HL-60 (cell line): ENCODE measurements around the gene RSRC2.
"Not testable (repeated sequence)": the region's sequence is repeated elsewhere in the genome, so short reads cannot be mapped to it uniquely, and the experiment has no call there.

Experiments
- DNase-seq, 2 experiments: peaks; one replicate each; pipeline ENCODE4 v3.0.0-alpha.2; 2010 to 2020; ENCODE audit warnings: low read depth in 1 of 2, low spot score in 1 of 2
- H3K27ac ChIP-seq: fragments of 250-450 bp; sonication (Bioruptor Pico); replicated peaks from 2 replicates; pipeline ENCODE4 v1.5.1; 2020; ENCODE audit warnings: mild to moderate bottlenecking, moderate library complexity
- H3K27me3 ChIP-seq: fragments of 250-450 bp; sonication (Bioruptor Pico); 2 replicates; pipeline ENCODE4 v1.5.1; 2021; ENCODE audit warnings: mild to moderate bottlenecking, moderate library complexity; ENCODE audit not compliant: insufficient read depth, poor library complexity, severe bottlenecking
- H3K4me3 ChIP-seq: replicated peaks from 2 replicates; pipeline ENCODE4 v1.5.1; 2011; ENCODE audit warnings: mild to moderate bottlenecking, control low read depth, low read length; ENCODE audit not compliant: insufficient read depth
- GABPA ChIP-seq: IDR thresholded peaks from 2 replicates; pipeline ENCODE4 v1.6.1; 2012; ENCODE audit warnings: low read depth
- POLR2AphosphoS5 ChIP-seq: IDR thresholded peaks from 2 replicates; pipeline ENCODE4 v1.6.1; 2012; ENCODE audit warnings: low read depth
- SPI1 ChIP-seq: IDR thresholded peaks from 2 replicates; pipeline ENCODE4 v1.6.1; 2012; ENCODE audit warnings: low read depth, mild to moderate bottlenecking, borderline replicate concordance
- TF ChIP-seq, protein P1 (sequence below): IDR thresholded peaks from one replicate; pipeline ENCODE4 v1.5.1; 2011; ENCODE audit warnings: low read length, control low read depth, inconsistent platforms; ENCODE audit not compliant: insufficient read depth
- TF ChIP-seq, protein P2 (sequence below): IDR thresholded peaks from 2 replicates; pipeline ENCODE4 v1.6.1; 2012; ENCODE audit warnings: low read depth; ENCODE audit not compliant: insufficient replicate concordance

Gene RSRC2

DNA sequence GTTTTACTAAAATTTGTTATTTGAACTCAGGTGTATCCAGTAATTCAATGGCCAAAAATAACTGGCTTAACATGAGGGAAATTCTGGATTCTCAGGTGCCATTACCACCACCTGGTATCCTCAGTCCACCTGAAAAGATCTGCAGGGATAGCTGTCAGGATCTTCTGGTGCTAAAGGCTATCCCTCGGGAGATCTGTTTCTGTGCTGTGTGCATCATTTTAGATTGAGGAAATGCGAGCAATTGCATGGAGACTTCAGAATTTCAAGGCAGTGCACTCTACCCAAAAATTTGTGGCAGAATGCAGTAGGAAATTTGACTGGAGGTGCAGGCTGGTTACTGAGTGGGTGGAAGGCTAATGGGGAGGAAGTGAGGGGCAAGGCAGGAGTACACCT lies 52.4 kb downstream of the RSRC2 start:
- H3K4me3 ChIP-seq: no peak overlapping the region
- H3K27me3 ChIP-seq: no peaks in the 10 kb centered on the region
- H3K27ac ChIP-seq: no peak overlapping the region
- TF ChIP-seq POLR2AphosphoS5 (no peak), SPI1 (no peak), GABPA (no peak)
- TF ChIP-seq, protein P1, sequence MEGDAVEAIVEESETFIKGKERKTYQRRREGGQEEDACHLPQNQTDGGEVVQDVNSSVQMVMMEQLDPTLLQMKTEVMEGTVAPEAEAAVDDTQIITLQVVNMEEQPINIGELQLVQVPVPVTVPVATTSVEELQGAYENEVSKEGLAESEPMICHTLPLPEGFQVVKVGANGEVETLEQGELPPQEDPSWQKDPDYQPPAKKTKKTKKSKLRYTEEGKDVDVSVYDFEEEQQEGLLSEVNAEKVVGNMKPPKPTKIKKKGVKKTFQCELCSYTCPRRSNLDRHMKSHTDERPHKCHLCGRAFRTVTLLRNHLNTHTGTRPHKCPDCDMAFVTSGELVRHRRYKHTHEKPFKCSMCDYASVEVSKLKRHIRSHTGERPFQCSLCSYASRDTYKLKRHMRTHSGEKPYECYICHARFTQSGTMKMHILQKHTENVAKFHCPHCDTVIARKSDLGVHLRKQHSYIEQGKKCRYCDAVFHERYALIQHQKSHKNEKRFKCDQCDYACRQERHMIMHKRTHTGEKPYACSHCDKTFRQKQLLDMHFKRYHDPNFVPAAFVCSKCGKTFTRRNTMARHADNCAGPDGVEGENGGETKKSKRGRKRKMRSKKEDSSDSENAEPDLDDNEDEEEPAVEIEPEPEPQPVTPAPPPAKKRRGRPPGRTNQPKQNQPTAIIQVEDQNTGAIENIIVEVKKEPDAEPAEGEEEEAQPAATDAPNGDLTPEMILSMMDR: no peak
- TF ChIP-seq, protein P2, sequence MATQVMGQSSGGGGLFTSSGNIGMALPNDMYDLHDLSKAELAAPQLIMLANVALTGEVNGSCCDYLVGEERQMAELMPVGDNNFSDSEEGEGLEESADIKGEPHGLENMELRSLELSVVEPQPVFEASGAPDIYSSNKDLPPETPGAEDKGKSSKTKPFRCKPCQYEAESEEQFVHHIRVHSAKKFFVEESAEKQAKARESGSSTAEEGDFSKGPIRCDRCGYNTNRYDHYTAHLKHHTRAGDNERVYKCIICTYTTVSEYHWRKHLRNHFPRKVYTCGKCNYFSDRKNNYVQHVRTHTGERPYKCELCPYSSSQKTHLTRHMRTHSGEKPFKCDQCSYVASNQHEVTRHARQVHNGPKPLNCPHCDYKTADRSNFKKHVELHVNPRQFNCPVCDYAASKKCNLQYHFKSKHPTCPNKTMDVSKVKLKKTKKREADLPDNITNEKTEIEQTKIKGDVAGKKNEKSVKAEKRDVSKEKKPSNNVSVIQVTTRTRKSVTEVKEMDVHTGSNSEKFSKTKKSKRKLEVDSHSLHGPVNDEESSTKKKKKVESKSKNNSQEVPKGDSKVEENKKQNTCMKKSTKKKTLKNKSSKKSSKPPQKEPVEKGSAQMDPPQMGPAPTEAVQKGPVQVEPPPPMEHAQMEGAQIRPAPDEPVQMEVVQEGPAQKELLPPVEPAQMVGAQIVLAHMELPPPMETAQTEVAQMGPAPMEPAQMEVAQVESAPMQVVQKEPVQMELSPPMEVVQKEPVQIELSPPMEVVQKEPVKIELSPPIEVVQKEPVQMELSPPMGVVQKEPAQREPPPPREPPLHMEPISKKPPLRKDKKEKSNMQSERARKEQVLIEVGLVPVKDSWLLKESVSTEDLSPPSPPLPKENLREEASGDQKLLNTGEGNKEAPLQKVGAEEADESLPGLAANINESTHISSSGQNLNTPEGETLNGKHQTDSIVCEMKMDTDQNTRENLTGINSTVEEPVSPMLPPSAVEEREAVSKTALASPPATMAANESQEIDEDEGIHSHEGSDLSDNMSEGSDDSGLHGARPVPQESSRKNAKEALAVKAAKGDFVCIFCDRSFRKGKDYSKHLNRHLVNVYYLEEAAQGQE: no peak
- DNase-seq: no peak

DNA sequence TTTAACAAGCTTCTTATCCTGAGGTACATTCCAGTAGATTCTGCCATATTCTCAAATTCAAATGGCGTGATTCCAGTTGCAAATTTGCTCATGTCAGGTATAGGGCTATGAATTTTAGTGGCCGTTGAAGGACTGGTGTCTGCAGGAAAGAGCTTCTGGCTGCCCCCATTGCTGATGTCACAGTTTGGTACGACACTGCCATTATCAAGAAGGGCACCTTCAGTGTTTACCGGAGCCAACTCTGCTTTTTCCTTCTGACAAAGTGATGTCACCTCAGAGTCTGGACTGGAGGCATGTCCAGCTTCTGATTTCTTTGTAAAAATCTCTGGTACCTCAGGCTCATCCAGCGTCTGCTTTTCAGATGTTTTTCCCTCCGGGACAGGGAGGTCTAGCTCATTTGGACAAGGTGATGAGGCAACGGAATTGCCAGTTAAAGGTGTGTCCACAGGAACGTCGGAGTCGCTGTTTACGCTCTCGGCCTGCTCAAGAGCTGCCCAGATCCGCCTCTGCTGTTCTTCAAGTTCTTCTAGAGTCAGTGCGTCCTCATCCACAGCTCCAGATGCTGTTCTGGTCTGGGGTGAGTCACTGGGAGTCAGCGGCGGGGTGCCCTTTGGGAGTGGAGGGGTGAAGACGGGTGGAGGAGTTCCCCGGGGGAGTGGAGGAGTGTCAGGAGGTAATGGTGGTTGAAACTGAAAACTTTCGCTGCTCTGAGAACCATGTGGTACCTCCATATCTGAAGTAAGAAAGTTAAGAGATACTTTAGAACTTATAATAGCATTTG lies 53.0 kb downstream of the RSRC2 start:
- Histone ChIP-seq H3K4me3 (no peak overlapping the region), H3K27ac (no peak overlapping the region), H3K27me3 (no peaks in the 10 kb centered on the region)
- no peak for DNase-seq
- TF ChIP-seq SPI1: no peak
- TF ChIP-seq GABPA: no peak
- no peak for TF ChIP-seq POLR2AphosphoS5
- TF ChIP-seq, protein P2: no peak
- TF ChIP-seq, protein P1: no peak

DNA sequence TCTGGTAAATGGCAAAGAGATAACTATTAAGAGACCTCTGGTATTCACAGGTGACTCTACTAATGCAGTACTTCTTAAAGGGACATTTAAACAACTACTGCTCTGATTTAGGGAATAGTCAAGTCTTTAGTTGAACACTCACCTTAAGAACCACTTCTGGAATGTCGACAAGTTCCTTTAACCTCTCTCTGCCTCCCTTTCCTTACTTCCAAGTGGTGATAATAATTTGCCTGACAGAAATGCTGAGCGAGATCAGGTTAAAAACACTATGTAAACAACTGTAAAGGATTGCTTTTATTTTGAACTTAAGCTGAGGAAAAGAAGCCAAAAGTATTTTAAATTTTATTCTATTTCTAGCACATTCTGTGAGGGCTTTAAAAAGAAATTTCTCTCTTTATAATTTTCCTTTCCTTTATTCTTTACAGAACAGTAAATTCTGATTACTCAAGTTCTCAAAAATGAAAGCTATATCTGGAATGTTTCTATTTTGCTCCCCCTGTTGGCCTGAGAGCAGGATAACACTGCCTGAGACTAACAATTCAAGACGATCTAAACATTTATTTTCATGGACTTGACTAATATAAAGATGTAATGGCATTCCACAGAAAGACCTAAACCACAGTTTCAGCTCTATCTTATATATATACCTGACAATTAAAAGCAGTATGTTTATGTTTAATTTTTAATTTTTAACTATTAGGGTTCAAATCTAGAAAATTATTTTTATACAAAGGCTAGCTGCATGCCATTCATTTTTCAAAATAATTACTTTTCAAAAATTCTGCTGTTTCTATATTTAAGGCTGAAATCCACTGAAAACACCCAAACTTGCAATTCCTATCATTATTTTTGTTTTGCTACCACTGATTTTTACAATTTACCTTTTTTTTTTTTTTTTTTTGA lies 55.2 kb downstream of the RSRC2 start:
- no peak overlapping the region for H3K4me3 ChIP-seq
- H3K27me3 ChIP-seq: no peaks in the 10 kb centered on the region
- peak in 1 of 2 experiments; percentile 24 for DNase-seq
- no peak for TF ChIP-seq POLR2AphosphoS5
- TF ChIP-seq, protein P2: no peak
- no peak for TF ChIP-seq GABPA
- TF ChIP-seq, protein P1: peak; percentile 58
- H3K27ac ChIP-seq: no peak overlapping the region

DNA sequence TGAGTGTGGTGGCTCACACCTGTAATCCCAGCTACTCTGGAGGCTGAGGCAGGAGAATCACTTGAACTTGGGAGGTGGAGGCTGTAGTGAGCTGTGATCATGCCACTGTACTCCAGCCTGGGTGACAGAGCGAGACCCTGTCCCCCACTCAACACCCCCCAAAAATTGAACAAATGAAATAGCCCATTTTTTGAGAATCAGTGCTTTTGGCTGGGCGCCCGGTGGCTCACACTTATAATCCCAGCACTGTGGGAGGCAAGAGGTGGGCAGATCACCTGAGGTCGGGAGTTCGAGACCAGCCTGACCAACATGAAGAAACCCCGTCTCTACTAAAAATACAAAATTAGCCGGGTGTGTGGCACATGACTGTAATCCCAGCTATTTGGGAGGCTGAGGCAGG lies 56.2 kb downstream of the RSRC2 start:
- H3K27me3 ChIP-seq, DNase-seq, H3K27ac ChIP-seq, H3K4me3 ChIP-seq: not testable (repeated sequence)

DNA sequence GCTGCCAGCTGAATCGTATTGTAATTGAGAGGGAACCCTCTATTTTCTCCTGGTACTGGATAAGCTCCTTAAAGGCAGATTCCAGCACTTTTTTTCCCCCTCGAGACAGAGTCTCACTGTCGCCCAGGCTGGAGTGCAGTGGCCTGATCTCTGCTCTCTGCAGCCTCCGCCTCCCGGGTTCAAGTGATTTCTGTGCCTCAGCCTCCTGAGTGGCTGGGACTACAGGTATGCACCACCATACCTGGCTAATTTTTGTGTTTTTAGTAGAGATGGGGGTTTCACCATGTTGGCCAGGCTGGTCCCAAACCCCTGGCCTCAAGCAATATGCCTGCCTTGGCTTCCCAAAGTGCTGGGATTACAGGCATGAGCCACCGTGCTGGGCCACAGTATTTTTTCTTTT lies 56.9 kb downstream of the RSRC2 start:
- DNase-seq, H3K27me3 ChIP-seq, H3K27ac ChIP-seq, H3K4me3 ChIP-seq: not testable (repeated sequence)
